OCI-LY7 (cell line): Measurements from ENCODE around the gene RTCA. TPM values are rescaled to one million over a fixed set of nuclear protein-coding genes. Genes with fewer than 3 reads are reported as not detected.

Source experiments
- BruUV-seq: library from RNA; stranded (reverse); fragments of 400-500 nt; replicated peaks from 2 replicates; lab custom pipeline; 2021; lab: Mats Ljungman, UMichigan
- CTCF ChIA-PET: fragments of 300-600 bp; sonication (Branson Sonifier 250); formaldehyde crosslinking; loops from one replicate; lab custom pipeline; 2022; ENCODE audit warnings: antibody characterized with exemption; ENCODE audit not compliant: unreplicated experiment; lab: Charles Lee
- POLR2A ChIA-PET: fragments of 300-600 bp; sonication (Branson Sonifier 250); formaldehyde crosslinking; loops from one replicate; lab custom pipeline; 2022; ENCODE audit warnings: antibody characterized with exemption; lab: Charles Lee
- DNase-seq: peaks from one replicate; pipeline ENCODE4 v3.0.0-alpha.2; 2015; ENCODE audit warnings: low spot score
- H2AFZ ChIP-seq: fragments of 200-600 bp; sonication (generic), shearing (Covaris generic); 2 replicates; pipeline ENCODE4 v1.6.1; 2014; ENCODE audit warnings: mild to moderate bottlenecking, antibody characterized with exemption, low read length, moderate library complexity
- H3K27ac ChIP-seq: fragments of 200-600 bp; sonication (generic); 2 replicates; pipeline ENCODE4 v1.5.1; 2014; ENCODE audit warnings: mixed run types, low read depth, mild to moderate bottlenecking, moderate library complexity, low read length, inconsistent platforms; ENCODE audit not compliant: poor library complexity, severe bottlenecking
- H3K36me3 ChIP-seq: fragments of 200-600 bp; sonication (generic); 2 replicates; pipeline ENCODE4 v1.6.1; 2014; ENCODE audit warnings: mild to moderate bottlenecking, antibody characterized with exemption, low read length, moderate library complexity, mixed read lengths; ENCODE audit not compliant: insufficient read depth
- H3K4me1 ChIP-seq: fragments of 200-600 bp; sonication (generic); 2 replicates; pipeline ENCODE4 v1.5.1; 2014; ENCODE audit warnings: mild to moderate bottlenecking, low read length; ENCODE audit not compliant: insufficient read depth, poor library complexity, severe bottlenecking
- H3K4me2 ChIP-seq: fragments of 200-600 bp; sonication (generic); 2 replicates; pipeline ENCODE4 v1.6.1; 2014; ENCODE audit warnings: mild to moderate bottlenecking, low read length
- H3K4me3 ChIP-seq: fragments of 200-600 bp; sonication (generic); 2 replicates; pipeline ENCODE4 v1.5.1; 2014; ENCODE audit warnings: mild to moderate bottlenecking, low read depth, low read length; ENCODE audit not compliant: poor library complexity, severe bottlenecking
- H3K79me2 ChIP-seq: fragments of 200-600 bp; sonication (generic); 2 replicates; pipeline ENCODE4 v1.6.1; 2016; ENCODE audit warnings: low read depth, mild to moderate bottlenecking, low read length, moderate library complexity, mixed read lengths; ENCODE audit not compliant: insufficient read depth
- H3K9me2 ChIP-seq: fragments of 200-600 bp; sonication (generic); 2 replicates; pipeline ENCODE4 v1.6.1; 2016; ENCODE audit warnings: mild to moderate bottlenecking, low read length, mixed read lengths; ENCODE audit not compliant: insufficient read depth
- H3K9me3 ChIP-seq: fragments of 200-600 bp; sonication (generic); 2 replicates; pipeline ENCODE4 v1.6.1; 2014; ENCODE audit warnings: mild to moderate bottlenecking, mixed run types, low read length, mixed read lengths
- H4K20me1 ChIP-seq: fragments of 200-600 bp; sonication (generic); 2 replicates; pipeline ENCODE4 v1.6.1; 2014; ENCODE audit warnings: mild to moderate bottlenecking, antibody characterized with exemption, low read length, moderate library complexity, mixed read lengths; ENCODE audit not compliant: insufficient read depth
- CTCF ChIP-seq: fragments of 200-600 bp; sonication (generic); conservative IDR thresholded peaks from 2 replicates; pipeline ENCODE4 v1.5.1; 2014; ENCODE audit warnings: mild to moderate bottlenecking, antibody characterized with exemption, low read length, moderate library complexity, mixed read lengths
- EZH2phosphoT487 ChIP-seq: fragments of 200-600 bp; sonication (generic); IDR thresholded peaks from 2 replicates; pipeline ENCODE4 v1.6.1; 2018; ENCODE audit warnings: low read depth, borderline replicate concordance, mild to moderate bottlenecking, mixed run types, antibody characterized with exemption, low read length, moderate library complexity, mixed read lengths
- intact Hi-C: fragments of 100-400 bp; cut with micrococcal nuclease; formaldehyde crosslinking; loops from one replicate; pipeline ENCODE4 v1.10.0; 2022; ENCODE audit not compliant: unreplicated experiment
- total RNA-seq, 2 experiments: library from RNA; depleted of rRNA in 1 of 2; stranded (reverse); fragments of >200 nt in 1 of 2; shearing (Covaris generic) in 1 of 2; gene quantifications; 2 replicates each; pipeline ENCODE4 v1.2.3, GENCODE V29; 2014 to 2022

RTCA gene
- total RNA-seq, 2 experiments from 2014 or later: 25.9 to 42.7 TPM

DNA sequence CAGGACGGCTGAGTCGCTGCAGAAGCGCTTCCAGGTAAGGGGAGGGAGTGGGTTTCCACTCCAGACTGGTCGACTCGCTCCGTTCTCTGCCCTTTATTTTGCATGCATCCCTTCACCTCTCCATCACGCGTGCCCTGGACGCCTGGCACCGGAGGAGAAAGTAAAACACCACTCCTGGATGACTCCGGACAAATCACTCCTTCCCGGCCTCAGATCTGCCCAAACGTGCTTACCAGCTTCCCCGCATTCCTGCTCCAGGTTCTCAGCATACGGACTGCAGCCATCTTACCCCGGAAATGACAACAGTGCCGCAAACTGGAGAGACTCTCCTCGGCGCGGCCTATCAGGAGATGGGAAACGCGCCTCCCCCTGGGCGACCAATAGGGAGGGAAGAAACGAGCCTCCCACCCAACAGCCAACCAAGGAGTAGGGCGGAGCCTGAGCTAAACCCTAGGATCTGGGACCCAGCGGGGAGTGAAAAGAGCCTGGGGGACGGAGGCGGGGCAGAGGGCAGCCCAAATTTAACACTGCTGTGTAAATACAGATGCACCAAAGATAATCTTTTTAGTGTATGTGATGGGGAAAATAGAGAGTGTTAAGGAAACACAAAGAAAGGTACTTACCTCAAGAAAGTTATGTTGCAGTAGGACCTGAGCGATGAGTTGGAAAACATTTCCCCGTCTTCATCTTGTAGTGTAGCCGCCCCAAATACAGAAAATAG is 16.3 kb upstream of the RTCA start, which contains the start of gene DBT:
Gene DBT, minus strand, starts transcription at position 298 of the 721 bp plus-strand sequence. Its CDS starts 14 bp downstream, at position 284.
- POLR2A ChIA-PET: interaction anchor here (0.6 to 4.0 kb wide), 8 partner anchors 8 to 645 kb away, joined by 3 to 47 read pairs (median 4); partner anchors contain the start of genes EXTL2, RTCA and SLC35A3
- intact Hi-C loops: loop anchor here (1.0 to 5.0 kb wide), 3 partner anchors 17 to 117 kb away; partner anchors contain the start of genes CDC14A, RTCA, SASS6 and TRMT13
- DNase-seq: peak; percentile 95
- Histone ChIP-seq H3K4me2 (peak within 1 kb of the TSS; percentile 93), H3K36me3 (no peaks in the 10 kb centered on the region), H3K9me2 (no peaks in the 10 kb centered on the region), H2AFZ (peak within 1 kb of the TSS; percentile 96), H3K79me2 (peaks cover 20% of the 10 kb centered on the region; the same call in 1 of the 2 replicates), H4K20me1 (0 out of 2 replicates have a peak, but pooled peaks cover 3% of the 10 kb centered on the region), H3K9me3 (no peaks in the 10 kb centered on the region), H3K27ac (peak within 1 kb of the TSS; percentile 4), H3K4me3 (peak within 1 kb of the TSS; percentile 74), H3K4me1 (peaks cover 14% of the 10 kb centered on the region)
- CTCF ChIA-PET: interaction anchor here (0.6 kb wide), 1 partner anchor 30 kb away, joined by 3 read pairs; no protein-coding TSS in a partner anchor
- TF ChIP-seq EZH2phosphoT487: no peak
- no peak for TF ChIP-seq CTCF
- BruUV-seq: no TSS peak

DNA sequence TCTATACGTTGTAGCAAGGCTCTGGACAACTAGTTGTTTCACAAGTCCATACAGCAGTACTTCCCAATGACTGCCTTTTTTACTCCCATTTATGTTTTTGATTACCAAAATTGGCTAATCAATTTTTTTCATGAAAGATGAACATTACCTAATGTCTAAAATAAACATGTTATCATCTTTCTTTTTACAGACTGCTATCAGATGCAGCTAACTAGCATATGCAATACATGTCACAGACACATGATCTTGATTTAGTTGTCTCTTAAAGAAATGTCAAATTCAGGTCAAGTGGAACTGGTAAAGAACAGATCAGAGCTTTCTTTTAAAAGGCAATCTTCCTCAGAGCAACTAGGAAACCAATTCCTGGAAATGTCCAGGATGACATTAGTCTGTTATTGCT is 15.8 kb upstream of the RTCA start:
- no peaks in the 10 kb centered on the region for H3K9me2 ChIP-seq
- peak overlapping the region; percentile 96 for H2AFZ ChIP-seq
- no peaks in the 10 kb centered on the region for H3K36me3 ChIP-seq
- peaks cover 14% of the 10 kb centered on the region for H3K4me1 ChIP-seq
- CTCF ChIA-PET: interaction anchor here (0.6 kb wide), 1 partner anchor 31 kb away, joined by 3 read pairs; no protein-coding TSS in a partner anchor
- peak overlapping the region; percentile 93 for H3K4me2 ChIP-seq
- DNase-seq: peak; percentile 4
- H3K9me3 ChIP-seq: no peaks in the 10 kb centered on the region
- POLR2A ChIA-PET: interaction anchor here (0.6 to 4.0 kb wide), 9 partner anchors 9 to 645 kb away, joined by 3 to 47 read pairs (median 4); partner anchors contain the start of genes EXTL2, RTCA and SLC35A3
- peaks cover 20% of the 10 kb centered on the region; the same call in 1 of the 2 replicates for H3K79me2 ChIP-seq
- intact Hi-C loops: no loop called here
- no peak overlapping the region for H3K27ac ChIP-seq
- no peak for TF ChIP-seq CTCF
- TF ChIP-seq EZH2phosphoT487: no peak
- H3K4me3 ChIP-seq: peak overlapping the region; percentile 74
- H4K20me1 ChIP-seq: 0 out of 2 replicates have a peak, but pooled peaks cover 3% of the 10 kb centered on the region
- BruUV-seq: no TSS peak
